ENCODE measurements around the gene CRACR2A. TPM values are rescaled to one million over a fixed set of nuclear protein-coding genes. Genes with fewer than 3 reads are reported as not detected.

CRACR2A gene
- total RNA-seq, 1 experiment from 2014 or later: not detected

DNA sequence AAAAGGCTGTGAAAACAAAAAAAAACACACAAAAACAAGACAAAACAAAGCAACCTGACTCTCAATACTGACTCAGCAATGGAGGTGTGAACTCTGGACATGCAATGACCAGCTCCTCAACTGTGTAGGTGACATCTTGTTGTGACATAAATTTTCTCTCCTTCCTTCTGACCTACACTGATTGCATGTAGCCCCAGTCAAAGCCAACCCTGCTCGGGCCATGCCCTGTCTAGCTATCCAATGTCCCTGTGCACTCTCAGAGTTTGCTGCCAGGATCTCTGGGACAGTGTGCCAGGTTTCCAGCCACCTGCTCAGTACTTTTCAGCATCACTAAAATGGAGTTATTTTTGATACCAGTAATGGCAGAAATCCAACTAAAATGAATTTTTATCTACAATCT, 18.9 kb upstream of the CRACR2A start:
- Histone ChIP-seq H3K9me3 (ENCODE audit: low read length) (no peaks in the 10 kb centered on the region), H3F3A (ENCODE audit: low read length, unreplicated experiment) (no peaks in the 10 kb centered on the region), H3K79me2 (ENCODE audit: low read length) (no peaks in the 10 kb centered on the region), H3K4me3 (ENCODE audit: low read length) (no peak overlapping the region), H4K20me1 (ENCODE audit: low read length) (no peaks in the 10 kb centered on the region), H3K36me3 (ENCODE audit: low read depth, low read length) (no peaks in the 10 kb centered on the region), H3K4me2 (ENCODE audit: low read length) (no peak overlapping the region), H3K9ac (ENCODE audit: low read length) (no peak overlapping the region), H3K27me3 (ENCODE audit: low read length) (peaks cover 18% of the 10 kb centered on the region), H3K4me1 (ENCODE audit: insufficient read depth, low read length) (no peaks in the 10 kb centered on the region; the same call in 1 of the 2 replicates), H2AFZ (ENCODE audit: low read length) (no peak overlapping the region), H3K27ac (ENCODE audit: low read length) (no peak overlapping the region), H3K9me2 (replicated peaks; ENCODE audit: low read length) (no peaks in the 10 kb centered on the region)
- BruUV-seq (replicated peaks): no TSS peak
- TF ChIP-seq EZH2 (IDR thresholded peaks at IDR 0.05; ENCODE audit: low read length, unreplicated experiment) (no peak), CTCF (conservative IDR thresholded peaks at IDR 0.05; ENCODE audit: low read depth, low read length) (no peak), EZH2phosphoT487 (IDR thresholded peaks at IDR 0.05; ENCODE audit: borderline replicate concordance, low read length) (no peak)
- intact Hi-C loops (cut with micrococcal nuclease): no loop called here
- DNase-seq (no peak), ATAC-seq (no peak)
- CTCF ChIA-PET: no interaction called here
- POLR2A ChIA-PET (ENCODE audit: unreplicated experiment): no interaction called here

GRCh38 chr12:3770891-3771290, 18.0 kb upstream of the CRACR2A start:
- DNase-seq: peak; percentile 86
- Histone ChIP-seq H3F3A (ENCODE audit: low read length, unreplicated experiment) (no peaks in the 10 kb centered on the region), H2AFZ (ENCODE audit: low read length) (no peak overlapping the region), H3K27ac (ENCODE audit: low read length) (no peak overlapping the region), H3K9me2 (replicated peaks; ENCODE audit: low read length) (no peaks in the 10 kb centered on the region), H3K4me3 (ENCODE audit: low read length) (no peak overlapping the region), H3K36me3 (ENCODE audit: low read depth, low read length) (no peaks in the 10 kb centered on the region), H3K4me2 (ENCODE audit: low read length) (no peak overlapping the region), H3K79me2 (ENCODE audit: low read length) (no peaks in the 10 kb centered on the region), H3K4me1 (ENCODE audit: insufficient read depth, low read length) (no peaks in the 10 kb centered on the region; the same call in 1 of the 2 replicates), H4K20me1 (ENCODE audit: low read length) (no peaks in the 10 kb centered on the region), H3K27me3 (ENCODE audit: low read length) (peaks cover 14% of the 10 kb centered on the region), H3K9me3 (ENCODE audit: low read length) (no peaks in the 10 kb centered on the region), H3K9ac (ENCODE audit: low read length) (no peak overlapping the region)
- intact Hi-C loops (cut with micrococcal nuclease): no loop called here
- POLR2A ChIA-PET (ENCODE audit: unreplicated experiment): no interaction called here
- no peak for TF ChIP-seq EZH2 (IDR thresholded peaks at IDR 0.05; ENCODE audit: low read length, unreplicated experiment)
- no TSS peak for BruUV-seq (replicated peaks)
- CTCF ChIA-PET: no interaction called here
- peak; percentile 50 for ATAC-seq

- Histone ChIP-seq H3F3A (ENCODE audit: low read length, unreplicated experiment) (no peaks in the 10 kb centered on the region), H3K4me2 (ENCODE audit: low read length) (no peak overlapping the region), H4K20me1 (ENCODE audit: low read length) (no peaks in the 10 kb centered on the region), H3K27me3 (ENCODE audit: low read length) (no peaks in the 10 kb centered on the region), H3K27ac (ENCODE audit: low read length) (no peak overlapping the region), H3K4me1 (ENCODE audit: insufficient read depth, low read length) (no peaks in the 10 kb centered on the region; the same call in 1 of the 2 replicates), H3K9me3 (ENCODE audit: low read length) (no peaks in the 10 kb centered on the region), H3K9ac (ENCODE audit: low read length) (no peak overlapping the region), H3K9me2 (replicated peaks; ENCODE audit: low read length) (no peaks in the 10 kb centered on the region), H3K36me3 (ENCODE audit: low read depth, low read length) (no peaks in the 10 kb centered on the region), H2AFZ (ENCODE audit: low read length) (no peak overlapping the region), H3K4me3 (ENCODE audit: low read length) (no peak overlapping the region), H3K79me2 (ENCODE audit: low read length) (no peaks in the 10 kb centered on the region)
- ChIA-PET CTCF (no interaction called here), POLR2A (ENCODE audit: unreplicated experiment) (no interaction called here)
- BruUV-seq (replicated peaks): no TSS peak
- ATAC-seq: no peak
- TF ChIP-seq EZH2phosphoT487 (IDR thresholded peaks at IDR 0.05; ENCODE audit: borderline replicate concordance, low read length) (no peak), CTCF (conservative IDR thresholded peaks at IDR 0.05; ENCODE audit: low read depth, low read length) (no peak), EZH2 (IDR thresholded peaks at IDR 0.05; ENCODE audit: low read length, unreplicated experiment) (no peak)
- no peak for DNase-seq
- intact Hi-C loops (cut with micrococcal nuclease): no loop called here
Measured at GRCh38 chr12:3768911-3769447, 16.1 kb upstream of the CRACR2A start.
